ENCODE data around the gene PODXL2.
A peak's percentile ranks its signal among the peaks of the same experiment; 100 is the strongest.

PODXL2 gene

GRCh38 chr3:127587876-127588275 lies 41.1 kb upstream of the PODXL2 start:
- no peaks in the 10 kb centered on the region for H3K27me3 ChIP-seq (ENCODE audit: insufficient read depth, low read depth, severe bottlenecking)
- H3K9me3 ChIP-seq (ENCODE audit: severe bottlenecking): no peaks in the 10 kb centered on the region
- no peak overlapping the region for H3K4me3 ChIP-seq (ENCODE audit: low read depth, low read length)
- no peak overlapping the region for H3K27ac ChIP-seq
- TF ChIP-seq CTCF (IDR thresholded peaks at IDR 0.05; ENCODE audit: low read depth, low read length): no peak
- DNase-seq: no peak
- peaks cover 6% of the 10 kb centered on the region for H3K36me3 ChIP-seq

GRCh38 chr3:127588806-127589577 lies 40.0 kb upstream of the PODXL2 start:
- no peaks in the 10 kb centered on the region for H3K9me3 ChIP-seq (ENCODE audit: severe bottlenecking)
- H3K4me3 ChIP-seq (ENCODE audit: low read depth, low read length): peak overlapping the region; percentile 69
- peak overlapping the region; percentile 95 for H3K27ac ChIP-seq
- no peak for DNase-seq
- H3K36me3 ChIP-seq: peaks cover 6% of the 10 kb centered on the region
- no peak for TF ChIP-seq CTCF (IDR thresholded peaks at IDR 0.05; ENCODE audit: low read depth, low read length)
- no peaks in the 10 kb centered on the region for H3K27me3 ChIP-seq (ENCODE audit: insufficient read depth, low read depth, severe bottlenecking)

- Histone ChIP-seq H3K4me3 (ENCODE audit: low read depth, low read length) (peak overlapping the region; percentile 69), H3K27me3 (ENCODE audit: insufficient read depth, low read depth, severe bottlenecking) (no peaks in the 10 kb centered on the region), H3K27ac (peak overlapping the region; percentile 95), H3K36me3 (peaks cover 6% of the 10 kb centered on the region), H3K9me3 (ENCODE audit: severe bottlenecking) (no peaks in the 10 kb centered on the region)
- no peak for TF ChIP-seq CTCF (IDR thresholded peaks at IDR 0.05; ENCODE audit: low read depth, low read length)
- no peak for DNase-seq
Observed at GRCh38 chr3:127589600-127590281, 39.2 kb upstream of the PODXL2 start.

GRCh38 chr3:127590282-127590592 lies 38.7 kb upstream of the PODXL2 start:
- DNase-seq: no peak
- peak overlapping the region; percentile 95 for H3K27ac ChIP-seq
- H3K27me3 ChIP-seq (ENCODE audit: insufficient read depth, low read depth, severe bottlenecking): no peaks in the 10 kb centered on the region
- H3K9me3 ChIP-seq (ENCODE audit: severe bottlenecking): no peaks in the 10 kb centered on the region
- peak overlapping the region; percentile 69 for H3K4me3 ChIP-seq (ENCODE audit: low read depth, low read length)
- TF ChIP-seq CTCF (IDR thresholded peaks at IDR 0.05; ENCODE audit: low read depth, low read length): no peak
- H3K36me3 ChIP-seq: peaks cover 6% of the 10 kb centered on the region

DNA sequence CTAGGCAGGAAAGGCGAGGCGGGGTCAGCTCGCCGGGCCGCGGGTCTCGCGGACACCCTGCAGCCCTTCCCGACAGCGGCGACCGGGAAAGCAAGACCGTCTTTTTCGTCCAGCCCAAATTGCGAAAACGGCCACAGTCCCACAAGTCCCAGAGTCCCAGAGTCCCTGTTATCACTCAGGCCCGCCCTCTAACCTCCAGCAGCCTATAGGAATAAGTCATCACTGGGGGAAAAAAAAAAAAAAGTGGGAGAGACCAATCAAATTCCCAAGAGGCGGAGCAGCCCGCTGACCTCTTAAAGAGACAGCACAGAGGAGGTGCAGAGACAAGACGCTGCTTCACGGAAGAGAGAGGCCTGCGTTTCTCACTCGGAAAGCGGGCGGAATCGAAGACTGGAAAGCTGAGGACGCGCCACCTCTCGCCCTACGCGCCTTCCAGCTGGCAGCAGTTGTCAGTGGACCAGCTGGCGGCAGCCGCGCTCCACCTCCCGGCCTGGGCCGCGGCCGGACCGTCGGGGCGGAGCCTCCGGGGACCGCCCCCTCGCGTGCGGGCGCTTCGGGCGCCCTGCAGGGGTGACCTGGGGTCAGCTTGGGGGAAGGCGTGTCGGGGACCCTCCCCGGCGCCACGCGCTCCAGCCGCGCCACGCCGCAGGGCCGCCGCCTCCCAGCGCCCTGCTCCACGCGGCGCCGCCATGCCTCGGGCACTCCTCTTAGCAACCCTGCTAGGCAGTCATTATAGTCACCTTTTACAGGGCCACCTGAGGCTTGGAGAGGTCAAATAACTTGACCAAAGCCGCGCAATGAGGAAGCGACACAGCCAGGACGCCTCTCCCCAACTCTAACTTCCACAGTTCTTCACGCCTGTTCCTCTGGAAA lies 38.2 kb upstream of the PODXL2 start, which contains the start of gene TPRA1:
Gene TPRA1, minus strand, starts transcription at position 141 of the 873 bp plus-strand sequence. CDS start 10,587 bp downstream, outside the sequence.
- peaks cover 6% of the 10 kb centered on the region for H3K36me3 ChIP-seq
- no peaks in the 10 kb centered on the region for H3K9me3 ChIP-seq (ENCODE audit: severe bottlenecking)
- no peaks in the 10 kb centered on the region for H3K27me3 ChIP-seq (ENCODE audit: insufficient read depth, low read depth, severe bottlenecking)
- peak; percentile 53 for TF ChIP-seq CTCF (IDR thresholded peaks at IDR 0.05; ENCODE audit: low read depth, low read length)
- peak within 1 kb of the TSS; percentile 95 for H3K27ac ChIP-seq
- peak within 1 kb of the TSS; percentile 69 for H3K4me3 ChIP-seq (ENCODE audit: low read depth, low read length)
- DNase-seq: peak; percentile 94

Measured in WERI-Rb-1 (cell line).